ENCODE data around the gene PLA2G6. TPM values are rescaled to one million over a fixed set of nuclear protein-coding genes. Genes with fewer than 3 reads are reported as not detected.
A peak's percentile ranks its signal among the peaks of the same experiment; 100 is the strongest.

Gene PLA2G6
- total and polyA plus RNA-seq, 2 of the 13 experiments (the other 11 are each of a cell fraction or from before 2014, with no cell fraction given): 4.8 to 11.5 TPM

- TF ChIP-seq ZNF646 (CRISPR knock-in tag; IDR thresholded peaks at IDR 0.05) (no peak), BHLHE40 (IDR thresholded peaks at IDR 0.05; ENCODE audit: low read length) (no peak), NPAS2 (CRISPR knock-in tag; IDR thresholded peaks at IDR 0.05; ENCODE audit: borderline replicate concordance) (no peak), HIC2 (CRISPR knock-in tag; IDR thresholded peaks at IDR 0.05; ENCODE audit: low read depth) (0 out of 2 replicates have a peak, but pooled peaks have one; percentile 14), THYN1 (CRISPR knock-in tag; IDR thresholded peaks at IDR 0.05; ENCODE audit: borderline replicate concordance, low read depth) (no peak), CHD4 (IDR thresholded peaks at IDR 0.05; ENCODE audit: borderline replicate concordance, low read length) (no peak), TEAD3 (CRISPR knock-in tag; optimal IDR thresholded peaks at IDR 0.05; ENCODE audit: borderline replicate concordance) (peak; percentile 52), PAXIP1 (CRISPR knock-in tag; conservative IDR thresholded peaks at IDR 0.05) (0 out of 2 replicates have a peak, but pooled peaks have one; percentile 34), CENPT (CRISPR knock-in tag; IDR thresholded peaks at IDR 0.05; ENCODE audit: low read depth) (0 out of 2 replicates have a peak, but pooled peaks have one; percentile 55), KAT8 (CRISPR knock-in tag; IDR thresholded peaks at IDR 0.05) (no peak), ZNF280B (CRISPR knock-in tag; IDR thresholded peaks at IDR 0.05; ENCODE audit: borderline replicate concordance) (0 out of 2 replicates have a peak, but pooled peaks have one; percentile 47), GATAD2A (CRISPR knock-in tag; IDR thresholded peaks at IDR 0.05) (0 out of 2 replicates have a peak, but pooled peaks have one; percentile 20), MAX (IDR thresholded peaks at IDR 0.05) (peak; percentile 85)
Observed at GRCh38 chr22:38191731-38192474, 10.3 kb upstream of the PLA2G6 start (continued).
